ENCODE data around the gene APH1A. TPM values are rescaled to one million over a fixed set of nuclear protein-coding genes. Genes with fewer than 3 reads are reported as not detected.

APH1A gene
- total and polyA plus RNA-seq, 2 of the 13 experiments (the other 11 are each of a cell fraction or from before 2014, with no cell fraction given) = 114 to 130 TPM

DNA sequence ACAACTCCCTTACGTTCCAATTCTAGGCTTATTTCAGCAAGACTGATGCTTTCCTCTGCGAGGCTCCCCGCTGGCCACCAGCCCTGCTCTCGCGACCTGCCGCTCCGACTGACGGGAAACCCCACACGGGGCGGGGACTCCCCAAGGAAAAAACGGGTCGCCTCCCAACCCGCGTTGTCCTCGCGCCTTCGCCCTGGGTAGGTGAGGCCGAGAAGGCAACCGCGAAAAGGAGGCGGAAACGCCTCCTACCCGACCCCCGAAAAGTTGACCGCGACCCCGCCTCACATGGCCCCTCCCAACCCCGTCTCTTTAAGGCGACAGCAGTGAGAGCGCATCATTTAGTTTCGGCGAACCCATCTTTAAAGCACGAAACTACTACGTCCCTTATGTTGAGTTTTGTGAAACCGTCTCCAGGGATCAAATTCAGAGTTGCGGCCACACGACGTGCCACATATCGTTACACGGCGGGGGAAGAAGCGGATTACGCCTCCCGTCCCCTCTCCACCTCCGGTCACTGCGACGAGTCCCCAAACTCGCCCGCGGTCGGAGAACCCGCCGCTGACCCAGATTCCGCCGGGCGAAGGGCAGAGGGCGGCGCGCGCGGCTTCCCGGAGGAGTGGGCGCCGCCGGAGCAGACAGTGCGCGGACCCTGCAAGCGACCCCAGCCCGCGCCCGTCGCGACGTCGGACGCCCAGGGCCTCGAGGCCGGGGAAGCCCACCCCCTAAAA is 34.1 kb downstream of the APH1A start (continued):
- TF ChIP-seq BATF2 (CRISPR knock-in tag; IDR thresholded peaks at IDR 0.05) (no peak), TGIF2 (CRISPR knock-in tag; IDR thresholded peaks at IDR 0.05) (0 out of 2 replicates have a peak, but pooled peaks have one; percentile 43), MEIS2 (CRISPR knock-in tag; IDR thresholded peaks at IDR 0.05) (0 out of 2 replicates have a peak, but pooled peaks have one; percentile 24), PHF21A (CRISPR knock-in tag; IDR thresholded peaks at IDR 0.05) (0 out of 2 replicates have a peak, but pooled peaks have one; percentile 15), ONECUT2 (CRISPR knock-in tag; IDR thresholded peaks at IDR 0.05) (peak; percentile 0; the same call in 1 of the 2 replicates), ZNF337 (CRISPR knock-in tag; IDR thresholded peaks at IDR 0.05; ENCODE audit: borderline replicate concordance, low read depth) (no peak), SIN3A (IDR thresholded peaks at IDR 0.05; ENCODE audit: borderline replicate concordance, low read depth, low read length) (peak; percentile 63; the same call in 1 of the 2 replicates), ZNF143 (CRISPR knock-in tag; IDR thresholded peaks at IDR 0.05) (peak; percentile 71), ZKSCAN8 (CRISPR knock-in tag; IDR thresholded peaks at IDR 0.05; ENCODE audit: borderline replicate concordance) (no peak), ZNF441 (CRISPR knock-in tag; IDR thresholded peaks at IDR 0.05; ENCODE audit: borderline replicate concordance) (0 out of 2 replicates have a peak, but pooled peaks have one; percentile 1), PHF5A (CRISPR knock-in tag; IDR thresholded peaks at IDR 0.05; ENCODE audit: low read depth, unreplicated experiment) (no peak), HOXA5 (CRISPR knock-in tag; IDR thresholded peaks at IDR 0.05) (peak; percentile 23; the same call in 1 of the 2 replicates), AKAP8 (CRISPR knock-in tag; IDR thresholded peaks at IDR 0.05) (0 out of 2 replicates have a peak, but pooled peaks have one; percentile 36), ZSCAN31 (CRISPR knock-in tag; IDR thresholded peaks at IDR 0.05; ENCODE audit: low read depth) (no peak), ZSCAN30 (CRISPR knock-in tag; IDR thresholded peaks at IDR 0.05) (no peak), SRY (CRISPR knock-in tag; IDR thresholded peaks at IDR 0.05) (peak; percentile 72; the same call in 1 of the 2 replicates), POLR2G (IDR thresholded peaks at IDR 0.05; ENCODE audit: low read depth, low read length) (peak; percentile 64), RBFOX2 (IDR thresholded peaks at IDR 0.05; ENCODE audit: low read depth, low read length) (peak; percentile 85), ETS1 (CRISPR knock-in tag; IDR thresholded peaks at IDR 0.05) (0 out of 2 replicates have a peak, but pooled peaks have one; percentile 6), ATRX (CRISPR knock-in tag; IDR thresholded peaks at IDR 0.05; ENCODE audit: borderline replicate concordance) (no peak)
- TF ChIP-seq, protein P1, sequence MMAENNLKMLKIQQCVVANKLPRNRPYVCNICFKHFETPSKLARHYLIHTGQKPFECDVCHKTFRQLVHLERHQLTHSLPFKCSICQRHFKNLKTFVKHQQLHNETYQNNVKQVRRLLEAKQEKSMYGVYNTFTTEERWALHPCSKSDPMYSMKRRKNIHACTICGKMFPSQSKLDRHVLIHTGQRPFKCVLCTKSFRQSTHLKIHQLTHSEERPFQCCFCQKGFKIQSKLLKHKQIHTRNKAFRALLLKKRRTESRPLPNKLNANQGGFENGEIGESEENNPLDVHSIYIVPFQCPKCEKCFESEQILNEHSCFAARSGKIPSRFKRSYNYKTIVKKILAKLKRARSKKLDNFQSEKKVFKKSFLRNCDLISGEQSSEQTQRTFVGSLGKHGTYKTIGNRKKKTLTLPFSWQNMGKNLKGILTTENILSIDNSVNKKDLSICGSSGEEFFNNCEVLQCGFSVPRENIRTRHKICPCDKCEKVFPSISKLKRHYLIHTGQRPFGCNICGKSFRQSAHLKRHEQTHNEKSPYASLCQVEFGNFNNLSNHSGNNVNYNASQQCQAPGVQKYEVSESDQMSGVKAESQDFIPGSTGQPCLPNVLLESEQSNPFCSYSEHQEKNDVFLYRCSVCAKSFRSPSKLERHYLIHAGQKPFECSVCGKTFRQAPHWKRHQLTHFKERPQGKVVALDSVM (CRISPR knock-in tag; IDR thresholded peaks at IDR 0.05) = 0 out of 2 replicates have a peak, but pooled peaks have one; percentile 24
- TF ChIP-seq, protein P2, sequence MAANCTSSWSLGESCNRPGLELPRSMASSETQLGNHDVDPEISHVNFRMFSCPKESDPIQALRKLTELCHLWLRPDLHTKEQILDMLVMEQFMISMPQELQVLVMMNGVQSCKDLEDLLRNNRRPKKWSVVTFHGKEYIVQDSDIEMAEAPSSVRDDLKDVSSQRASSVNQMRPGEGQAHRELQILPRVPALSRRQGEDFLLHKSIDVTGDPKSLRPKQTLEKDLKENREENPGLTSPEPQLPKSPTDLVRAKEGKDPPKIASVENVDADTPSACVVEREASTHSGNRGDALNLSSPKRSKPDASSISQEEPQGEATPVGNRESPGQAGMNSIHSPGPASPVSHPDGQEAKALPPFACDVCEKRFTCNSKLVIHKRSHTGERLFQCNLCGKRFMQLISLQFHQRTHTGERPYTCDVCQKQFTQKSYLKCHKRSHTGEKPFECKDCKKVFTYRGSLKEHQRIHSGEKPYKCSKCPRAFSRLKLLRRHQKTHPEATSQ (CRISPR knock-in tag; IDR thresholded peaks at IDR 0.05; ENCODE audit: borderline replicate concordance) = no peak; the same call in 1 of the 2 replicates

All from HepG2 (cell line).